HG03442 (cell line): Measurements from ENCODE around the gene JPT2.

Source experiments
- ATAC-seq: cut with Tn5 transposase; IDR thresholded peaks from one replicate; pipeline ENCODE4 v1.9.1; 2021; ENCODE audit warnings: mild to moderate bottlenecking, moderate library complexity; ENCODE audit not compliant: unreplicated experiment

Gene JPT2

GRCh38 chr16:1673424-1674151 is 4.5 kb upstream of the JPT2 start:
- no peak for ATAC-seq

GRCh38 chr16:1674306-1674705 is 3.8 kb upstream of the JPT2 start:
- ATAC-seq, result no peak

- ATAC-seq, result no peak
Observed at GRCh38 chr16:1674751-1675664, 3.1 kb upstream of the JPT2 start.

GRCh38 chr16:1676661-1677060 is 1.4 kb upstream of the JPT2 start:
- no peak for ATAC-seq

- no peak for ATAC-seq
Observed at GRCh38 chr16:1677339-1677738, 740 bp upstream of the JPT2 start.

GRCh38 chr16:1678500-1679098 is 520 bp downstream of the JPT2 start:
- ATAC-seq, result peak; percentile 16

- ATAC-seq, result no peak
Observed at GRCh38 chr16:1680361-1680760, 2.3 kb downstream of the JPT2 start.

GRCh38 chr16:1681032-1681431 is 3.0 kb downstream of the JPT2 start:
- no peak for ATAC-seq

- no peak for ATAC-seq
Observed at GRCh38 chr16:1687427-1688316, 9.6 kb downstream of the JPT2 start.

- ATAC-seq, result no peak
Observed at GRCh38 chr16:1688807-1689560, 10.9 kb downstream of the JPT2 start.

GRCh38 chr16:1689853-1690252 is 11.8 kb downstream of the JPT2 start:
- no peak for ATAC-seq

GRCh38 chr16:1690810-1691209 is 12.7 kb downstream of the JPT2 start:
- no peak for ATAC-seq

- ATAC-seq, result no peak
Observed at GRCh38 chr16:1691276-1691675, 13.2 kb downstream of the JPT2 start.

GRCh38 chr16:1691956-1692355 is 13.9 kb downstream of the JPT2 start:
- ATAC-seq, result no peak

- ATAC-seq, result no peak
Observed at GRCh38 chr16:1696863-1697262, 18.8 kb downstream of the JPT2 start.

GRCh38 chr16:1698680-1699079 is 20.6 kb downstream of the JPT2 start:
- ATAC-seq, result no peak

GRCh38 chr16:1700246-1700645 is 22.2 kb downstream of the JPT2 start:
- no peak for ATAC-seq

GRCh38 chr16:1701216-1701878 is 23.3 kb downstream of the JPT2 start:
- ATAC-seq, result no peak

GRCh38 chr16:1705324-1705687 is 27.2 kb downstream of the JPT2 start:
- ATAC-seq, result peak; percentile 2
